PC-9 (cell line): ENCODE measurements around the gene DCAKD. TPM values are rescaled to one million over a fixed set of nuclear protein-coding genes. Genes with fewer than 3 reads are reported as not detected.
A peak's percentile ranks its signal among the peaks of the same experiment; 100 is the strongest.
"Not testable (repeated sequence)": the region's sequence is repeated elsewhere in the genome, so short reads cannot be mapped to it uniquely, and the experiment has no call there.

ENCODE experiments used
- BruUV-seq: library from RNA; stranded (reverse); fragments of 400-500 nt; replicated peaks from 2 replicates; lab custom pipeline; 2021; lab: Mats Ljungman, UMichigan
- CTCF ChIA-PET: fragments of 300-600 bp; sonication (Branson Sonifier 250); formaldehyde crosslinking; loops from one replicate; lab custom pipeline; 2022; ENCODE audit warnings: antibody characterized with exemption; lab: Charles Lee
- POLR2A ChIA-PET: fragments of 300-600 bp; sonication (Branson Sonifier 250); formaldehyde crosslinking; loops from one replicate; lab custom pipeline; 2022; ENCODE audit warnings: antibody characterized with exemption; ENCODE audit not compliant: unreplicated experiment; lab: Charles Lee
- DNase-seq, 2 experiments: peaks; one replicate each; pipeline versions ENCODE4 v3.0.0 to v3.0.0-alpha.2; 2015 to 2022; ENCODE audit warnings: mixed read lengths in 1 of 2
- H2AFZ ChIP-seq: fragments of 200-600 bp; sonication (generic); 2 replicates; pipeline ENCODE4 v1.8.1; 2017; ENCODE audit warnings: antibody characterized with exemption
- H3F3A ChIP-seq: fragments of 200-600 bp; sonication (generic); 2 replicates; pipeline ENCODE4 v1.8.1; 2017; ENCODE audit warnings: antibody characterized with exemption, mild to moderate bottlenecking, low read depth; ENCODE audit not compliant: insufficient read depth
- H3K27ac ChIP-seq: fragments of 200-600 bp; sonication (generic); 2 replicates; pipeline ENCODE4 v1.6.1; 2016; ENCODE audit warnings: mixed run types
- H3K27me3 ChIP-seq: fragments of 200-600 bp; sonication (generic); 2 replicates; pipeline ENCODE4 v1.6.1; 2016; ENCODE audit warnings: low read depth, mixed run types; ENCODE audit not compliant: insufficient read depth
- H3K36me3 ChIP-seq: fragments of 200-600 bp; sonication (generic); 2 replicates; pipeline ENCODE4 v1.6.1; 2016; ENCODE audit warnings: low read depth, mixed run types
- H3K4me1 ChIP-seq: fragments of 200-600 bp; sonication (generic); replicated peaks from 2 replicates; pipeline ENCODE4 v1.6.1; 2016; ENCODE audit warnings: mixed run types; ENCODE audit not compliant: insufficient read depth
- H3K4me2 ChIP-seq: fragments of 200-600 bp; sonication (generic); 2 replicates; pipeline ENCODE4 v1.6.1; 2017; ENCODE audit warnings: mixed run types
- H3K4me3 ChIP-seq: fragments of 200-600 bp; sonication (generic); 2 replicates; pipeline ENCODE4 v1.6.1; 2016; ENCODE audit warnings: mixed run types
- H3K79me2 ChIP-seq: fragments of 200-600 bp; sonication (generic); 2 replicates; pipeline ENCODE4 v1.6.1; 2017; ENCODE audit warnings: low read depth, mixed run types
- H3K9me2 ChIP-seq: fragments of 200-600 bp; sonication (generic); 2 replicates; pipeline ENCODE4 v1.8.1; 2017; ENCODE audit warnings: mild to moderate bottlenecking; ENCODE audit not compliant: insufficient read depth
- H3K9me3 ChIP-seq: fragments of 200-600 bp; sonication (generic); 2 replicates; pipeline ENCODE4 v1.8.1; 2016; ENCODE audit warnings: low read depth; ENCODE audit not compliant: insufficient read depth
- H4K20me1 ChIP-seq: fragments of 200-600 bp; sonication (generic); 2 replicates; pipeline ENCODE4 v1.8.1; 2017; ENCODE audit not compliant: insufficient read depth
- CTCF ChIP-seq: fragments of 200-600 bp; sonication (generic); conservative IDR thresholded peaks from 2 replicates; pipeline ENCODE4 v1.6.1; 2017; ENCODE audit warnings: mixed run types, antibody characterized with exemption, mild to moderate bottlenecking, moderate library complexity
- EZH2 ChIP-seq: fragments of 200-600 bp; sonication (generic); IDR thresholded peaks from 2 replicates; pipeline ENCODE4 v1.8.0; 2017; ENCODE audit warnings: antibody characterized with exemption, low read depth
- intact Hi-C: fragments of 100-400 bp; cut with micrococcal nuclease; formaldehyde crosslinking; loops from one replicate; pipeline ENCODE4 v1.10.0; 2022; ENCODE audit not compliant: unreplicated experiment
- total RNA-seq: library from RNA; stranded (reverse); gene quantifications from 2 replicates; pipeline ENCODE4 v1.2.3, GENCODE V29; 2021

DCAKD gene
- total RNA-seq, 1 experiment from 2014 or later = 68.8 TPM

- peak overlapping the region; percentile 88 for H3K4me3 ChIP-seq
- H3K36me3 ChIP-seq = no peaks in the 10 kb centered on the region
- H3K4me2 ChIP-seq = peak overlapping the region; percentile 81
- peaks cover 10% of the 10 kb centered on the region; the same call in 1 of the 2 replicates for H3F3A ChIP-seq
- H3K27ac ChIP-seq = no peak overlapping the region
- no peaks in the 10 kb centered on the region for H3K27me3 ChIP-seq
- no peaks in the 10 kb centered on the region for H3K9me2 ChIP-seq
- peak overlapping the region; percentile 95 for H2AFZ ChIP-seq
- TF ChIP-seq CTCF (no peak), EZH2 (no peak)
- peaks cover 22% of the 10 kb centered on the region for H3K4me1 ChIP-seq
- POLR2A ChIA-PET = interaction anchor here (0.6 kb wide), 4 partner anchors 16 to 316 kb away, joined by 3 to 9 read pairs (median 3); no protein-coding TSS in a partner anchor
- peaks cover 61% of the 10 kb centered on the region for H3K79me2 ChIP-seq
- H4K20me1 ChIP-seq = peaks cover 16% of the 10 kb centered on the region
- intact Hi-C loops = no loop called here
- CTCF ChIA-PET = interaction anchor here (0.7 kb wide), 1 partner anchor 51 kb away, joined by 3 read pairs; no protein-coding TSS in a partner anchor
- no peaks in the 10 kb centered on the region for H3K9me3 ChIP-seq
- no peak for DNase-seq
- BruUV-seq = TSS peak; percentile 85
Observed at GRCh38 chr17:45060382-45060796, 9.0 kb upstream of the DCAKD start.

DNA sequence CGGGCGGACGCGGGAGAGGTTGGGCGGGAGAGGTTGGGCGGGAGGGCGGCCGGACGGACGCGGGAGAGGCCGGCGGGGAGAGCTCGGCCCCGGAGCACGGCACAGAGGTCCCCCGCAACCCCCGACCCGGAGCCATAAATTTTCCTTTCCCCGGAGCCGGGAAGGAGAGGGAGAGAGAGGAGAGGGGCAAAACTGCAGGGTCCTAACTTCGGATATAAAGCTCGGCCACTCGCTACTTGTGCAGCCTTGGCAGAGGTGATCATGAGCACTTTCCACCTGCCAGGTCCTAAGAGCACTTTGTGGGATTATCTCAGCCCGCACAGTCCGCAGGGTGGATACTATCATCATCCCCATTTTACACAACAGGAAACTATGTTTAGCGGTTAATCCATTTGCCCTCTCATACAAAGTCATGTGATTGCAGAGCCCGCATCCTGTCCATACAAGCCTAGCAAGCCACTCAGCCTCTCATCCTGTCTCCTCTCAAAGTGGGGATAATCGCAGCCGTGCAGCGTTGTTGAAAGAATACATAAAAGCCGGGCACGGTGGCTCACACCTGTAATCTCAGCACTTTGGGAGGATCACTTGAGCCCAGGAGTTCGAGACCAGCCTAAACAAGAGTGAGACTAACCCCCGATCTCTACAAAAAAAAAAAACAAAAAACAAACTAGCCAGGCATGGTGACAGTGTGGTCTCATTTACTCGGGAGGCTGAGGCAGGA is 780 bp upstream of the DCAKD start:
- intact Hi-C loops = loop anchor here (5.0 kb wide), 1 partner anchor 40 kb away; no protein-coding TSS in a partner anchor
- Histone ChIP-seq H3K4me2 (peak overlapping the region; percentile 90), H3K27ac (no peak overlapping the region), H3K9me3 (no peaks in the 10 kb centered on the region), H3K9me2 (no peaks in the 10 kb centered on the region), H4K20me1 (no peaks in the 10 kb centered on the region), H2AFZ (no peak overlapping the region), H3F3A (peaks cover 60% of the 10 kb centered on the region), H3K4me3 (peak overlapping the region; percentile 55), H3K36me3 (no peaks in the 10 kb centered on the region; the same call in 1 of the 2 replicates), H3K79me2 (peaks cover 38% of the 10 kb centered on the region), H3K4me1 (peaks cover 23% of the 10 kb centered on the region), H3K27me3 (no peaks in the 10 kb centered on the region)
- POLR2A ChIA-PET = interaction anchor here (0.8 kb wide), 1 partner anchor 980 kb away, joined by 12 read pairs; no protein-coding TSS in a partner anchor
- CTCF ChIA-PET = no interaction called here
- TF ChIP-seq CTCF = no peak
- no peak for TF ChIP-seq EZH2
- peak in 1 of 2 experiments; percentile 10 for DNase-seq
- TSS peak; percentile 81 for BruUV-seq

GRCh38 chr17:45051720-45052051 is 254 bp upstream of the DCAKD start:
- H3K27me3 ChIP-seq, H3K4me2 ChIP-seq, H3K9me3 ChIP-seq, BruUV-seq, H3K27ac ChIP-seq, H4K20me1 ChIP-seq, H2AFZ ChIP-seq, DNase-seq, H3K36me3 ChIP-seq, H3K9me2 ChIP-seq, CTCF ChIA-PET: not testable (repeated sequence)
- Histone ChIP-seq H3F3A (peaks cover 63% of the 10 kb centered on the region), H3K4me3 (peak overlapping the region; percentile 55; the same call in 1 of the 2 replicates), H3K79me2 (peaks cover 38% of the 10 kb centered on the region), H3K4me1 (peaks cover 26% of the 10 kb centered on the region)
- POLR2A ChIA-PET = interaction anchor here (0.8 to 1.5 kb wide), 2 partner anchors 10 to 980 kb away, joined by 6 to 12 read pairs; partner anchors contain the start of gene NMT1
- intact Hi-C loops = loop anchor here (5.0 kb wide), 1 partner anchor 41 kb away; no protein-coding TSS in a partner anchor
